Measurements from ENCODE around the gene ZFR2.
A peak's percentile ranks its signal among the peaks of the same experiment; 100 is the strongest.

Gene ZFR2

GRCh38 chr19:3784607-3785450 lies 84.0 kb downstream of the ZFR2 start:
- Histone ChIP-seq H3K4me2 (ENCODE audit: low read length) (no peak overlapping the region), H3K4me3 (ENCODE audit: low read depth, low read length, poor library complexity, severe bottlenecking) (no peak overlapping the region), H3F3A (ENCODE audit: insufficient read depth, low read length) (no peaks in the 10 kb centered on the region), H3K36me3 (ENCODE audit: insufficient read depth, low read length) (no peaks in the 10 kb centered on the region; the same call in 1 of the 2 replicates), H3K9me2 (ENCODE audit: low read depth, low read length) (no peaks in the 10 kb centered on the region), H3K79me2 (ENCODE audit: insufficient read depth, low read length) (no peaks in the 10 kb centered on the region), H3K27ac (ENCODE audit: low read depth, low read length, poor library complexity, severe bottlenecking) (no peak overlapping the region), H4K20me1 (ENCODE audit: insufficient read depth, low read length) (no peaks in the 10 kb centered on the region), H3K27me3 (ENCODE audit: insufficient read depth, low read length) (peaks cover 8% of the 10 kb centered on the region; the same call in 1 of the 2 replicates), H3K4me1 (ENCODE audit: insufficient read depth, low read length, severe bottlenecking) (no peaks in the 10 kb centered on the region), H3K9me3 (ENCODE audit: low read length) (peaks cover 13% of the 10 kb centered on the region), H3K9ac (ENCODE audit: low read length) (no peak overlapping the region), H2AFZ (ENCODE audit: low read length) (no peak overlapping the region)
- no peak for TF ChIP-seq CTCF (IDR thresholded peaks at IDR 0.05; ENCODE audit: low read length)
- TF ChIP-seq EZH2 (IDR thresholded peaks at IDR 0.05; ENCODE audit: borderline replicate concordance, low read length), result no peak

DNA sequence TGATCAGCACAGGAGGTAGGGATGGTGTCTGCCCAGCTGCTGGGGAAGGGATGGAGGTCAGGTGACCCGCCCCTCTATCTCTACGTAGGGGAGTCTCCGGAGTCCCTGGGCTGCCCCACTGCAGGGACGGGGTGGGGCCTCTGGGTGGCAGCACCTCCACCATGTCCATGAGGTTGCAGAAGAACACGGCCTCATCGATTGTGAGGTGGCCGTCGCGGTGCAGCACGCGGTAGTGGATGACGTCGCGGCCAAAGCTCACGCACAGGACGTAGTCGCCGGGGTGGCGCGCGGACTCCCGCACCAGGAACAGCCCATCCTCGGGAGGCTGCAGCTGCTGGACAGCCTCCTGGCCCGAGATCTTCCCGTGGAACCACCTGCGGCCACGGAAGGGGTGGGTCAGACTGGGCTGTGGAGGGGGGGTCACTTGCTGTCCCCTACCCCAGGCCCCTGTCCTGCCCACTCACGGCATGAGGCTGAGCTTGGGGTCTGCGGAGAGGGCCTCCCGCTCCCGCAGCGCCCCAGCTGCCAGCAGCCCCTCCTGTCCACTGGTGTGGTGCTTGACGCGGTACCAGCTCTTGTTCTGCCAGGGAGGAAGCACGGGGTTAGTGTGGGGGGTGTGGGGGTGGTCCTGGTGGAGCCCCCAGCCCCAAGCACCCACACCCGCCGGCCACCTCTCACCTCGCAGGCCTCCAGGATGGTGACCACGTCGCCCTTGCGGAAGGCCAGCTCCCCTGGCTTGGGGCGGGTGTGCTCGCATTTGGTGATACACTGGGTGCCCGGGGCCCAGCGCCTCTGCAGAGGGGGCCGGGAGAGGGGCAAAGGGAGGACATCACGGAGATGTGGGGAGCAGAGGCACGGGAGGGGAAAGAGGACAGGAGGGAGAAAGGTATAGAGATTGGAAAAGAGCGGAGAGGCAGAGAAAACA lies 84.9 kb downstream of the ZFR2 start:
- Histone ChIP-seq H3K4me2 (ENCODE audit: low read length) (no peak overlapping the region), H3K27me3 (ENCODE audit: insufficient read depth, low read length) (peaks cover 8% of the 10 kb centered on the region; the same call in 1 of the 2 replicates), H3K9me2 (ENCODE audit: low read depth, low read length) (no peaks in the 10 kb centered on the region)

More for the DNA sequence above, 84.9 kb downstream of the ZFR2 start:
- Histone ChIP-seq H3K27ac (ENCODE audit: low read depth, low read length, poor library complexity, severe bottlenecking) (no peak overlapping the region), H4K20me1 (ENCODE audit: insufficient read depth, low read length) (no peaks in the 10 kb centered on the region), H3F3A (ENCODE audit: insufficient read depth, low read length) (no peaks in the 10 kb centered on the region), H3K9ac (ENCODE audit: low read length) (no peak overlapping the region), H3K9me3 (ENCODE audit: low read length) (peaks cover 13% of the 10 kb centered on the region), H3K4me3 (ENCODE audit: low read depth, low read length, poor library complexity, severe bottlenecking) (no peak overlapping the region), H3K36me3 (ENCODE audit: insufficient read depth, low read length) (no peaks in the 10 kb centered on the region; the same call in 1 of the 2 replicates), H3K79me2 (ENCODE audit: insufficient read depth, low read length) (no peaks in the 10 kb centered on the region), H2AFZ (ENCODE audit: low read length) (no peak overlapping the region), H3K4me1 (ENCODE audit: insufficient read depth, low read length, severe bottlenecking) (no peaks in the 10 kb centered on the region)
- TF ChIP-seq CTCF (IDR thresholded peaks at IDR 0.05; ENCODE audit: low read length) (peak; percentile 28; the same call in 1 of the 2 replicates), EZH2 (IDR thresholded peaks at IDR 0.05; ENCODE audit: borderline replicate concordance, low read length) (no peak)

All from OCI-LY1 (cell line).